ENCODE data around the gene PNPLA2.

The PNPLA2 gene

GRCh38 chr11:786235-787083 is 32.3 kb upstream of the PNPLA2 start:
- DNase-seq = peak in 1 of 56 donors; percentile 30

GRCh38 chr11:787084-787675 is 31.5 kb upstream of the PNPLA2 start:
- no peak for DNase-seq

DNA sequence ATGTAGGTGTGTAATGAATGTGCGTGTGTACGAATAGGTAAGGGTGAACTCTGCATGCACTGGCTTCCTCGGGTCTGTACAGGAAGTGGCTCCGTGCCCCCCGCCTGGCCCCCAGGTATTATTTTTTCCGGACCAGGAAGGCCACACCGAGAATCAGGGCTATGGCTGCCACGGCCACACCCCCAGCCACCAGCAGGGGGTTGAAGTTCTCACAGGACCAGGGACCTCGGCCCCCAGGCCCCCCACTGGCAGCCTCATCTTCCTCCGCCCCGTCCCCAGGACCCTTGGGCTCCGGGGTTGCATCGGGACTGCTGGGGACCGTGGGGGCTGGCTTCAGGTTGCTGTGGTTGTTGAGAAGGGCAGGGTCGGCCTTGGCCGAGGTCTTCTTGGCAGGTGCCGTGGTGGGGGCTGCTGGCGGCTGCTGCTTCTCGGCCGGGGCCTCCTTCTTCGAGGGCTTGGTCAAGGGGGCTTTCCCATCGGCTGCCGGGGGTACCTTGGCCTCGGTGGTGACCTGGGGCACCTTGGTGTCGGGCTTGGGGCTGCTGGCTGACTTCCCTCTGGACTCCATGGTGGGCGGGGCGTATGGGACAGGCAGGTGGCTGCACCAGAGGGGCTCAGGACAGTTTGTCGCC is 30.6 kb upstream of the PNPLA2 start:
- no peak for DNase-seq

GRCh38 chr11:788953-789940 is 29.5 kb upstream of the PNPLA2 start:
- DNase-seq = peak in 2 of 56 donors; percentile 45 to 63

DNA sequence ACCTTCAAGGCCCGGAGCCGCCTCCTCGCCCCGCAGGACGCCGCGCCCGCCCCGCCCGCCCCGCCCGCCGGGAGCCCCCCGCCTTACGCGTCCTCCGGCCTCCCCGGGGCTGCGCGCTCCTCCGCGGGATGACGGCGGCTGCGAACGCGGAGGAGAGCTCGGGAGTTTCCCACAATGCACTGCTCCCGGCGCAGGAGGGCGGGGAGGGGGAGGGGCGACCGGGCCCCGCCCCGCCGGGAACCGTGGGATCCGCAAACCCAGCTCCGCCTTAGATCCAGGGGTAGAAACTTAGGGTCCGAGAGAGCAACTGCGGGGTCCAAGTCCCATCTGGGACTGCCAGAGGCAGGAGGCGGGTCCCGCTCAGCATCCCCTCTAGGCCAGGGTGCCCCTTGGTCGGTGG is 28.8 kb upstream of the PNPLA2 start, which contains the start of gene CEND1:
Gene CEND1, minus strand, starts transcription at position 148 of the 400 bp plus-strand sequence. CDS start 1,514 bp downstream, outside the sequence.
- peak in 50 of 56 donors; percentile 26 to 86 (median 65) for DNase-seq

- DNase-seq = no peak
These were observed 27.8 kb upstream of the PNPLA2 start for GRCh38 chr11:790721-791564.

DNA sequence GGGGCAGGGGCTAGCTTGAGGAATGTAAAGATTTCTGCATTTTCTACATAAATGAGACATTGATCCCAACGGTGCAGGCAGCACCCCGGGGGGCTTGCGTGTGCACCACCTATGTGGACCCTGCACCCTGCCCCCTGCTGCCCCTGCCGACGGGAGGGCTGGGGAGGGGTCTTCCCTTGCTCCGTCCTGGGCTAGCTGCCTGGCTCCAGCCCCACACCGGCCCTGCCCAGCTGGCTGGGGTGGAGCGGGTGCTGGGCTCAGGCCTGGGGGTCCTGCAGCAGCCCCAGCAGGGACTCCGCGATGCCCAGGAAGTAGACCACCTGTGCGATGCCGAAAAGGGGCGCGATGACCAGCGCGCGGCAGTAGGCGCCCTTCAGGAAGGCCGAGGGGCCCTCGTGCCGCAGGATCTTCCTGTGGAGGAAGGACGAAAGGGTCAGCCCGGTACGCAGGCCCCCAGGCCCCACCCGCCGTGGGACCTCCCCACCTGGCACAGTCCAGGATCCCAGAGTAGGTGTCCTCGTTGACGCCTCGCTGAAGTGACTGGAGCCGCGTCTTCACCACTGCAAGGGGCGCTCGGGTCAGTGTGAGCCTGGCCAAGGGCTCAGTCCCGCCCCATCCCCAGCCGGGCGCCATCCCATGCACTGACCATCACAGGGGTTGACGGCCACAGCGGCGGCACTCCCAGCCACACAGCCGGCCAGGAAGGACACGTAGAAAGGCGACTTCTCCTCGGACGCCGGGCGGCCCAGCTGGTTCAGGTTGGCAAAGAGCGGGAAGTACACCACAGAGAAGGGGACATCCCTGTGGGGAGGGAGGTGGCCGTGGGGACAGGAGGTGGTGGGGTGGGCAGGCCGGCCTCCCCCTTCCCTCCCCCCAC is 26.8 kb upstream of the PNPLA2 start:
- no peak for DNase-seq

DNA sequence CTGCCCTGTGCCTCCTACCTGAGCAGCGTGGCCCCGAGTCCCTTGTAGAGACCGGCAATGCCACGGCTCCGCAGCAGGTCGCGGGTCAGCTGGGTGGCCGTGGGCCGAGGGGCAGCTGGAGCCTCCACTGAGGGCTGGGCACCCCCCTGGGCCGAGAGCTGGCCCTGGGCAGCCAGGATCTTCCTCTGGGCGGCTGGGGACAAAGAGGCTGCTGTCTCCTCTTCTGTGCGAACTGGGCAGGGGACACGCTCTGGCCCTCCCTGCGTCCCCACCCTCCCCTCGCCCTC is 26.2 kb upstream of the PNPLA2 start:
- no peak for DNase-seq

DNA sequence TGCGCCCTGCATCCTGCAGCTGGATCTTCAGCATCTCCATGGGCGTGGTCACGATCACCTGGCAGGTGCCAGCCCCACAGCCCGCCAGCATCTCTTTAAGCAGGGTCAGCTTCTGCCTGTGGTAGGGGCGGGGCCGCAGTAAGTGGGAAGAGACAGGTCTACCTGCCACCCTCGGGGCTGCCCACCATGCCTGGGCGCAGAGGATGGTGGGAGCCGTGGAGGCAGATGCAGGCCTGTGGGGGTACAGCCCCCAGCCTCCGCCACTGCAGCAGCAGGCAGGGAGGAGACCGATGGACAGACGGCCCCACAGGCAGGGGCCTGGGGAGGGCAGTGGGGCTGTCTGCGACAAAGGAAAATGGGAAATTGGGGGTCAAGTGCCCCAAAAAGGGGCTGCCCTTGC is 25.8 kb upstream of the PNPLA2 start:
- no peak for DNase-seq

DNA sequence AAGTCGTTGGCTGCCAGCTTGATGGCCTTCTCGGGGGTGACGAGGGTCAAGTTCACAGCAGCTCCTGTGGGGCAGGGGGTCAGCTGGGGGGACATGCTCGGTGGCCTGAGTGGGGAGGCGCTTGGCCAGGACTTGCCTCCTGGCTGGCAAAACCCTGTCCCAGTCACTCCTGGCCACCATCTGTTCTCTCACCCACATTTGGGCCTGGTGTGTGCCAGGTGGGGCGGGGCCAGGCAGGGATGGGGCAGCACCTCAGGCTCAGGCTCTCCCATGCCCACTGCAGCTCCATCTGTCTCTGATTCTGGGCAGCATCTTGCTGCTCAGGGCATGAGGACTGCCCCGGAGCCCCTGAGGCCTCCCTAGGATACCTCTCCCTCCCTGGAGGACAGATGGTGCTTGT is 25.2 kb upstream of the PNPLA2 start:
- DNase-seq = no peak

GRCh38 chr11:794013-794765 is 24.5 kb upstream of the PNPLA2 start:
- DNase-seq = no peak

DNA sequence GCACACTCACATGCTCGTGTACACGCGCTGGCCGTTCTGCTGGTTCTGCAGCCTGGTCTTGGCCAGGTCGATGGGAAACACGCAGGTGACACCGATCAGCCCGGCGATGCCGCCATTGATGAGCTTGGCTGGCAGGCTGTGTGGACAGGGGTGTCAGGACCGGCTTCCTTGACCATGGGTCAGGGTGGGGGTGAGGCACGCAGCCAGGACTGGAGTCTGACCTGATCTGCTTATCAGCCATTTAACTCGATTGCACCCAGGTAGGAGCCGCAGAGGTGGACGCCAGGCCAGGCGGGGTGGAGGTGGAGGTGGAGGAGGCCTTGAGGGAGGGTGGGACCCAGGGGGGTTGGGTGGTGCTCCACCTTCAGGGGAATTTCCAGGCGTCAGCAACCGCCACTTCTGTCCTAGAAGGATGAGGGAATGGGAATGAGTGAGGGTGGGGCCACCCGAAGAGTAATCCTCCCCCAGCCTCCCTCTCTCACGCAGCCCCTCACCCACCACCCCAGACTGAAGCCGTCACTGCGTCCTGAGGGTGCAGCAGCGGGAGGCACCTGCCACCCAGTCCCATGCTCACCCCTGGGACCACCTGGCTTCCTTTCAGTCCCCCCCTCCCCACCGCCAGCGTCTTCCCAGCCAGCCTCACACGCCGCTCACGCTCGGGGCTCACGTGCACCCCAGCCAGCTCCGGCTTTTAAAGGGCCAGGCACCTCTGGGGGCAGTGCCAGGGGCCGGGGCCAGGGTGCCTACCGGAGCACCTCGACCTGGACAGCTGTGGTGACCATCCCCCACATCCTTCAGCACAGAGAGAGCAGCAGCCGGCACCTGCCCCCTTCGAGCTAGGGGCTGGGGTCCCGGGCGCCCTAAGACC is 23.7 kb upstream of the PNPLA2 start:
- peak in 19 of 56 donors; percentile 7 to 65 (median 38) for DNase-seq

- DNase-seq = peak in 41 of 56 donors; percentile 16 to 68 (median 40)
These were observed 22.8 kb upstream of the PNPLA2 start for GRCh38 chr11:795634-796564.

DNA sequence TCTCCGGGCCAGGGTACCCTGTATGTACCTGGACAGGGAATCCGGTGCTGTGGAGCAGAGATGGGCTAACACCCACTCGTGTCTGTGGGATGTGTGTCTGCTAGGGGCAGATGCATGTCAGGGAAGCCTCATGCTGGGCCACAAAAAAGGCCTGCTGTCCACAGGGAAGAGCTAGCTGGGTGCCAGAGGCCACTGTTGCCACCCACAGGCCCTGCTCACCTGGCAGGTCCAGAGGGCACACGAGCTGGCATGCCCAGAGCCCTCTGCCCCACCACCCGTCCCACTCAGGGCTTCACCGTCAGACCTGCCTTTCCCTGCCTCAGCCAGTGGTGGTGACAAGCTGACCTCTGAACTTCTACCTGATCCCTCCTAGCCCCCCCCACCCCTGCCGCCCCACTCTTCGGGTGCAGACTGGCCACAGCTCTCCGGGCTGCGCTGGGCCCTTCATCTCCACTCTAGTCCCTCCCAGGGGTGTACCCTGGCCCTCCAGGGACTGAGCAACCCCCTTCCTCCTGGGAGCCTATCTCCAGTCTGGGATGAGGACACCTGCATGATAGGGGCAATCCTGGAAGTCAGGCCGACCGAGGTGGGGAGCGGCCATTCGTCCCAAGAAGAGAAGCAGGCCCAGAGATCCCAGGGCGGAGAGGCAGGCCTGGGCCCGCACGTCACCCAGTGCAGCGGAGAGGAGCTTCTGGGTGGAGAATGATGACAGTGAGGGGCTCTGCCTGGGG is 22.0 kb upstream of the PNPLA2 start:
- no peak for DNase-seq

GRCh38 chr11:797296-798092 is 21.2 kb upstream of the PNPLA2 start:
- peak in 49 of 56 donors; percentile 35 to 86 (median 71) for DNase-seq

Data from nucleus accumbens (tissue), 56 donors.